Measurements from ENCODE around the gene BRD8. TPM values are rescaled to one million over a fixed set of nuclear protein-coding genes. Genes with fewer than 3 reads are reported as not detected.

The BRD8 gene
- total and polyA plus RNA-seq, 2 donors (not counting 3 experiments of a cell fraction or from before 2014, with no cell fraction given), result 38.2 to 73.7 TPM

DNA sequence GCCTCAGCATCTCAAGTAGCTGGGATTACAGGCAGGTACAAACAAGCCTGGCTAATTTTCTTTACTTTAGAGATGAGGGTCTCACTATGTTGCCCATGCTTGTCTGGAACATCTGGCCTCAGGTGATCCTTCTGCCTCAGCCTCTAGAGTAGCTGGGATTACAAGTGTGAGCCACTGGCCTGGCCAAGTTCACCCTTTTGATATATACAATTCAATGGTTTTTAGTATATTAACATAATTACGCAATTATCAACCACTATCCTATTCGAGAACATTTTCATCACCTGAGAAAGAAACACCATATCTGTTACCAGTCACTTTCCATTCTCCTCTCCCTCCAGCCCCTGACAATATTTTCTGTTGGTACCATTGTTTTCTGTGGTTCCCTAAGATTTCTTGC lies 38.4 kb upstream of the BRD8 start:
- Histone ChIP-seq H4K20me1 (replicated peaks; ENCODE audit: control insufficient read depth, extremely low read depth, insufficient read depth, low read length) (no peaks in the 10 kb centered on the region), H3K4me2 (ENCODE audit: insufficient read depth, low read length) (no peak overlapping the region), H3K9me1 (replicated peaks; ENCODE audit: control insufficient read depth, extremely low read depth, insufficient read depth, low read length) (no peaks in the 10 kb centered on the region), H3K9me3 (replicated peaks; ENCODE audit: control insufficient read depth, insufficient read depth, low read length) (no peaks in the 10 kb centered on the region), H3K4me1 (ENCODE audit: control insufficient read depth, extremely low read depth, insufficient read depth, low read length) (peaks cover 9% of the 10 kb centered on the region), H3K36me3 (ENCODE audit: control insufficient read depth in 2 of 2, extremely low read depth in 1 of 2, insufficient read depth in 2 of 2, low read length in 2 of 2) (no peaks in the 10 kb centered on the region), H2AFZ (ENCODE audit: low read depth, low read length) (no peak overlapping the region), H3K9ac (replicated peaks; ENCODE audit: extremely low read depth, insufficient read depth, low read length) (no peak overlapping the region), H3K27me3 (ENCODE audit: control insufficient read depth in 2 of 2, insufficient read depth in 2 of 2, low read length in 2 of 2) (no peaks in the 10 kb centered on the region), H3K4me3 (replicated peaks in 1 of 3; ENCODE audit: insufficient read depth in 1 of 3, low read depth in 1 of 3, low read length in 3 of 3) (no peak overlapping the region), H3K79me2 (ENCODE audit: control insufficient read depth, insufficient read depth, low read length) (peaks cover 13% of the 10 kb centered on the region), H3K27ac (ENCODE audit: insufficient read depth, low read depth, low read length) (no peak overlapping the region)
- ChIA-PET POLR2A (no interaction called here), CTCF (interaction anchor here (1.3 to 1.5 kb wide), 2 partner anchors 66 to 136 kb away, joined by 4 read pairs; partner anchors contain the start of gene KDM3B)
- FAIRE-seq (no peak), DNase-seq (ENCODE audit: low read depth, low spot score) (no peak)
- TF ChIP-seq FOS (IDR thresholded peaks at IDR 0.05; ENCODE audit: borderline replicate concordance, insufficient read depth, low read length) (no peak), POLR2AphosphoS5 (IDR thresholded peaks at IDR 0.05; ENCODE audit: insufficient read depth, low read depth, low read length) (no peak), JUN (IDR thresholded peaks at IDR 0.05; ENCODE audit: borderline replicate concordance, insufficient read depth, insufficient read length, low read depth) (no peak), POLR2A (IDR thresholded peaks at IDR 0.05; ENCODE audit: low read depth, low read length) (no peak), GATA2 (IDR thresholded peaks at IDR 0.05; ENCODE audit: insufficient read depth, insufficient read length, low read depth, low read length) (no peak), EZH2 (IDR thresholded peaks at IDR 0.05; ENCODE audit: borderline replicate concordance, low read depth, low read length, severe bottlenecking) (no peak), MYC (IDR thresholded peaks at IDR 0.05; ENCODE audit: low read depth, low read length) (no peak)
- TF ChIP-seq, protein P1, sequence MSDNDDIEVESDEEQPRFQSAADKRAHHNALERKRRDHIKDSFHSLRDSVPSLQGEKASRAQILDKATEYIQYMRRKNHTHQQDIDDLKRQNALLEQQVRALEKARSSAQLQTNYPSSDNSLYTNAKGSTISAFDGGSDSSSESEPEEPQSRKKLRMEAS (IDR thresholded peaks at IDR 0.05; ENCODE audit: insufficient read depth, insufficient read length), result no peak
- TF ChIP-seq, protein P2, sequence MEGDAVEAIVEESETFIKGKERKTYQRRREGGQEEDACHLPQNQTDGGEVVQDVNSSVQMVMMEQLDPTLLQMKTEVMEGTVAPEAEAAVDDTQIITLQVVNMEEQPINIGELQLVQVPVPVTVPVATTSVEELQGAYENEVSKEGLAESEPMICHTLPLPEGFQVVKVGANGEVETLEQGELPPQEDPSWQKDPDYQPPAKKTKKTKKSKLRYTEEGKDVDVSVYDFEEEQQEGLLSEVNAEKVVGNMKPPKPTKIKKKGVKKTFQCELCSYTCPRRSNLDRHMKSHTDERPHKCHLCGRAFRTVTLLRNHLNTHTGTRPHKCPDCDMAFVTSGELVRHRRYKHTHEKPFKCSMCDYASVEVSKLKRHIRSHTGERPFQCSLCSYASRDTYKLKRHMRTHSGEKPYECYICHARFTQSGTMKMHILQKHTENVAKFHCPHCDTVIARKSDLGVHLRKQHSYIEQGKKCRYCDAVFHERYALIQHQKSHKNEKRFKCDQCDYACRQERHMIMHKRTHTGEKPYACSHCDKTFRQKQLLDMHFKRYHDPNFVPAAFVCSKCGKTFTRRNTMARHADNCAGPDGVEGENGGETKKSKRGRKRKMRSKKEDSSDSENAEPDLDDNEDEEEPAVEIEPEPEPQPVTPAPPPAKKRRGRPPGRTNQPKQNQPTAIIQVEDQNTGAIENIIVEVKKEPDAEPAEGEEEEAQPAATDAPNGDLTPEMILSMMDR (IDR thresholded peaks at IDR 0.05; ENCODE audit: extremely low read depth in 1 of 2, insufficient read depth in 1 of 2, low read depth in 1 of 2, low read length in 2 of 2), result no peak
- BruUV-seq (replicated peaks), result no TSS peak
- intact Hi-C loops (cut with micrococcal nuclease) (no loop called here), dilution Hi-C loops (cut with MboI; ENCODE audit: extremely low pct_ligation_motif_present, low sequenced_read_pairs) (no loop called here)

Data from endothelial cell of umbilical vein (primary cell).